Neural cell (in vitro differentiated cells): Measurements from ENCODE around the gene FAM83C. TPM values are rescaled to one million over a fixed set of nuclear protein-coding genes. Genes with fewer than 3 reads are reported as not detected.

Experiments used
- H2AFZ ChIP-seq: fragments of 200-600, 300-800 bp; sonication (generic), shearing (Covaris generic); 2 replicates; pipeline ENCODE4 v1.6.0; 2014; ENCODE audit warnings: low read depth, mild to moderate bottlenecking, antibody characterized with exemption, low read length, moderate library complexity
- H3F3A ChIP-seq: fragments of 200-600 bp; shearing (Covaris generic); 2 replicates; pipeline ENCODE4 v1.6.1; 2016; ENCODE audit warnings: mild to moderate bottlenecking, moderate library complexity, mixed read lengths, antibody characterized with exemption, low read length; ENCODE audit not compliant: insufficient read depth, poor library complexity, severe bottlenecking
- H3K27ac ChIP-seq: fragments of 200-600, 300-800 bp; sonication (generic), shearing (Covaris generic); 2 replicates; pipeline ENCODE4 v1.5.1; 2014; ENCODE audit warnings: mild to moderate bottlenecking, low read length, moderate library complexity
- H3K27me3 ChIP-seq: fragments of 300-800, 200-600 bp; sonication (generic), shearing (Covaris generic); 2 replicates; pipeline ENCODE4 v1.6.0; 2014; ENCODE audit warnings: mild to moderate bottlenecking, low read depth, low read length, moderate library complexity; ENCODE audit not compliant: insufficient read depth
- H3K36me3 ChIP-seq: fragments of 300-800, 200-600 bp; sonication (generic), shearing (Covaris generic); 2 replicates; pipeline ENCODE4 v1.5.1; 2014; ENCODE audit warnings: mild to moderate bottlenecking, antibody characterized with exemption, low read length, moderate library complexity; ENCODE audit not compliant: insufficient read depth
- H3K4me2 ChIP-seq: fragments of 300-800, 200-600 bp; sonication (generic), shearing (Covaris generic); 2 replicates; pipeline ENCODE4 v1.6.0; 2014; ENCODE audit warnings: mild to moderate bottlenecking, low read length
- H3K4me3 ChIP-seq: fragments of 300-800, 200-600 bp; sonication (generic), shearing (Covaris generic); 2 replicates; pipeline ENCODE4 v1.5.1; 2014; ENCODE audit warnings: mild to moderate bottlenecking, low read length, moderate library complexity
- H3K79me2 ChIP-seq: fragments of 200-600 bp; shearing (Covaris generic); replicated peaks from 2 replicates; pipeline ENCODE4 v1.6.0; 2014; ENCODE audit warnings: mild to moderate bottlenecking, low read length, moderate library complexity; ENCODE audit not compliant: insufficient read depth
- H3K9ac ChIP-seq: fragments of 300-800, 200-600 bp; sonication (generic), shearing (Covaris generic); 2 replicates; pipeline ENCODE4 v1.6.1; 2016; ENCODE audit warnings: mild to moderate bottlenecking, low read length, mixed read lengths
- H3K9me2 ChIP-seq: fragments of 200-600 bp; shearing (Covaris generic); 2 replicates; pipeline ENCODE4 v1.6.1; 2016; ENCODE audit warnings: mild to moderate bottlenecking, low read length, mixed read lengths; ENCODE audit not compliant: insufficient read depth
- H3K9me3 ChIP-seq: fragments of 200-600, 300-800 bp; sonication (generic), shearing (Covaris generic); 2 replicates; pipeline ENCODE4 v1.6.1; 2016; ENCODE audit warnings: mild to moderate bottlenecking, mixed run types, low read length, moderate library complexity, mixed read lengths
- H4K20me1 ChIP-seq: fragments of 200-600 bp; shearing (Covaris generic); 2 replicates; pipeline ENCODE4 v1.6.1; 2016; ENCODE audit warnings: mild to moderate bottlenecking, mixed run types; ENCODE audit not compliant: insufficient read depth
- CTCF ChIP-seq: fragments of 450-650 bp; IDR thresholded peaks from 2 replicates; pipeline ENCODE4 v1.5.1; 2014; ENCODE audit warnings: antibody characterized with exemption, mild to moderate bottlenecking, moderate library complexity; ENCODE audit not compliant: poor library complexity, severe bottlenecking
- EP300 ChIP-seq: fragments of 450-650 bp; conservative IDR thresholded peaks from 2 replicates; pipeline ENCODE4 v1.6.1; 2014; ENCODE audit warnings: antibody characterized with exemption, mild to moderate bottlenecking, moderate library complexity; ENCODE audit not compliant: poor library complexity, severe bottlenecking
- EZH2 ChIP-seq: fragments of 200-600, 300-800 bp; shearing (Covaris generic), sonication (generic); IDR thresholded peaks from 2 replicates; pipeline ENCODE4 v1.6.1; 2014; ENCODE audit warnings: antibody characterized with exemption, low read length, borderline replicate concordance, mild to moderate bottlenecking; ENCODE audit not compliant: insufficient read depth, poor library complexity, severe bottlenecking
- MXI1 ChIP-seq: fragments of 450-650 bp; conservative IDR thresholded peaks from 2 replicates; pipeline ENCODE4 v1.6.1; 2014; ENCODE audit warnings: antibody characterized with exemption, mild to moderate bottlenecking; ENCODE audit not compliant: poor library complexity, severe bottlenecking
- POLR2AphosphoS5 ChIP-seq: IDR thresholded peaks from 2 replicates; pipeline ENCODE4 v1.6.1; 2012
- RAD21 ChIP-seq: fragments of 450-650 bp; conservative IDR thresholded peaks from 2 replicates; pipeline ENCODE4 v1.6.1; 2014; ENCODE audit warnings: antibody characterized with exemption, mild to moderate bottlenecking, moderate library complexity
- REST ChIP-seq: IDR thresholded peaks from 2 replicates; pipeline ENCODE4 v1.6.1; 2012; ENCODE audit warnings: borderline replicate concordance
- SMC3 ChIP-seq: fragments of 450-650 bp; conservative IDR thresholded peaks from 2 replicates; pipeline ENCODE4 v1.6.1; 2014; ENCODE audit warnings: antibody characterized with exemption, mild to moderate bottlenecking, moderate library complexity; ENCODE audit not compliant: poor library complexity
- TAF1 ChIP-seq: IDR thresholded peaks from 2 replicates; pipeline ENCODE4 v1.6.1; 2012; ENCODE audit warnings: low read depth
- polyA plus RNA-seq: library from polyadenylated mRNA; depleted of rRNA; stranded (reverse); fragments of >200 nt; gene quantifications from 2 replicates; pipeline ENCODE4 v1.2.3, GENCODE V29; 2014

The FAM83C gene
- polyA plus RNA-seq, 1 donor from 2014 or later, result not detected

GRCh38 chr20:35328689-35329088 lies 36.5 kb upstream of the FAM83C start:
- H2AFZ ChIP-seq, result no peak overlapping the region
- no peaks in the 10 kb centered on the region for H3K27me3 ChIP-seq
- H3K36me3 ChIP-seq, result no peaks in the 10 kb centered on the region
- H3K27ac ChIP-seq, result no peak overlapping the region
- no peak overlapping the region for H3K4me3 ChIP-seq
- no peaks in the 10 kb centered on the region for H3K9me3 ChIP-seq
- no peak overlapping the region for H3K9ac ChIP-seq
- no peaks in the 10 kb centered on the region for H4K20me1 ChIP-seq
- no peaks in the 10 kb centered on the region for H3K9me2 ChIP-seq
- H3K4me2 ChIP-seq, result no peak overlapping the region
- H3F3A ChIP-seq, result no peaks in the 10 kb centered on the region
- no peaks in the 10 kb centered on the region for H3K79me2 ChIP-seq
- TF ChIP-seq TAF1 (no peak), RAD21 (no peak), POLR2AphosphoS5 (no peak), EZH2 (no peak), SMC3 (no peak), MXI1 (no peak), CTCF (no peak), EP300 (no peak), REST (no peak)

- no peaks in the 10 kb centered on the region for H3K9me2 ChIP-seq
- no peaks in the 10 kb centered on the region for H4K20me1 ChIP-seq
- H3K4me3 ChIP-seq, result no peak overlapping the region
- no peak overlapping the region for H3K27ac ChIP-seq
- no peaks in the 10 kb centered on the region for H3K79me2 ChIP-seq
- no peaks in the 10 kb centered on the region for H3K9me3 ChIP-seq
- no peak for TF ChIP-seq EP300
- TF ChIP-seq EZH2, result no peak
- no peak for TF ChIP-seq POLR2AphosphoS5
- no peak for TF ChIP-seq CTCF
- no peak for TF ChIP-seq MXI1
- TF ChIP-seq TAF1, result no peak
- no peak for TF ChIP-seq SMC3
- no peak overlapping the region for H3K9ac ChIP-seq
- H3F3A ChIP-seq, result no peaks in the 10 kb centered on the region
- H3K4me2 ChIP-seq, result no peak overlapping the region
- H3K27me3 ChIP-seq, result no peaks in the 10 kb centered on the region
- H2AFZ ChIP-seq, result no peak overlapping the region
- H3K36me3 ChIP-seq, result no peaks in the 10 kb centered on the region
These were observed 36.0 kb upstream of the FAM83C start for GRCh38 chr20:35328095-35328685.
